Measurements from ENCODE around the gene EPN2.

EPN2 gene

GRCh38 chr17:19313066-19313745, 76.0 kb downstream of the EPN2 start:
- DNase-seq, result no peak

GRCh38 chr17:19313746-19314651, 76.8 kb downstream of the EPN2 start:
- no peak for DNase-seq

- no peak for DNase-seq
Measured at GRCh38 chr17:19315104-19315503, 77.9 kb downstream of the EPN2 start.

GRCh38 chr17:19316761-19317358, 79.7 kb downstream of the EPN2 start:
- no peak for DNase-seq

- no peak for DNase-seq
Measured at GRCh38 chr17:19317359-19318095, 80.4 kb downstream of the EPN2 start.

GRCh38 chr17:19318611-19319010, 81.4 kb downstream of the EPN2 start:
- DNase-seq, result no peak

GRCh38 chr17:19319771-19320505, 82.8 kb downstream of the EPN2 start:
- DNase-seq, result no peak

- no peak for DNase-seq
Measured at GRCh38 chr17:19320876-19321275, 83.7 kb downstream of the EPN2 start.

- no peak for DNase-seq
Measured at GRCh38 chr17:19321481-19322128, 84.4 kb downstream of the EPN2 start.

- no peak for DNase-seq
Measured at GRCh38 chr17:19322129-19322505, 85.0 kb downstream of the EPN2 start.

- DNase-seq, result no peak
Measured at GRCh38 chr17:19322861-19323260, 85.7 kb downstream of the EPN2 start.

GRCh38 chr17:19325542-19325941, 88.4 kb downstream of the EPN2 start:
- DNase-seq, result no peak

GRCh38 chr17:19327031-19327783, 90.0 kb downstream of the EPN2 start:
- DNase-seq, result no peak

- DNase-seq, result no peak
Measured at GRCh38 chr17:19328441-19329061, 91.4 kb downstream of the EPN2 start.

- DNase-seq, result no peak
Measured at GRCh38 chr17:19329136-19329535, 92.0 kb downstream of the EPN2 start.

GRCh38 chr17:19329839-19330238, 92.7 kb downstream of the EPN2 start:
- DNase-seq, result no peak

GRCh38 chr17:19330271-19330670, 93.1 kb downstream of the EPN2 start:
- no peak for DNase-seq

- no peak for DNase-seq
Measured at GRCh38 chr17:19331134-19331533, 94.0 kb downstream of the EPN2 start.

GRCh38 chr17:19331543-19332245, 94.5 kb downstream of the EPN2 start:
- no peak for DNase-seq

Data from DMS153 (cell line).